GM10248 (cell line): Measurements from ENCODE around the gene ZNF423.

ENCODE experiments used
- CTCF ChIA-PET: fragments of 300-600 bp; sonication (Branson Sonifier 250); formaldehyde crosslinking; extraction: SDS; loops from one replicate; lab custom pipeline; 2021; ENCODE audit warnings: antibody characterized with exemption; lab: Yijun Ruan, JAX
- POLR2A ChIA-PET: fragments of 350-650 bp; sonication (Branson Sonifier 250); formaldehyde crosslinking; extraction: SDS; loops from one replicate; lab custom pipeline; 2020; ENCODE audit warnings: antibody characterized with exemption; lab: Yijun Ruan, JAX
- DNase-seq: peaks from one replicate; pipeline ENCODE4 v3.0.0; 2012; ENCODE audit errors: extremely low spot score
- TF ChIP-seq, protein P1 (sequence below): IDR thresholded peaks from 2 replicates; pipeline ENCODE4 v1.5.1; 2012; ENCODE audit warnings: mild to moderate bottlenecking, low read depth; ENCODE audit errors: extremely low read depth, missing control alignments, control extremely low read depth

The ZNF423 gene

DNA sequence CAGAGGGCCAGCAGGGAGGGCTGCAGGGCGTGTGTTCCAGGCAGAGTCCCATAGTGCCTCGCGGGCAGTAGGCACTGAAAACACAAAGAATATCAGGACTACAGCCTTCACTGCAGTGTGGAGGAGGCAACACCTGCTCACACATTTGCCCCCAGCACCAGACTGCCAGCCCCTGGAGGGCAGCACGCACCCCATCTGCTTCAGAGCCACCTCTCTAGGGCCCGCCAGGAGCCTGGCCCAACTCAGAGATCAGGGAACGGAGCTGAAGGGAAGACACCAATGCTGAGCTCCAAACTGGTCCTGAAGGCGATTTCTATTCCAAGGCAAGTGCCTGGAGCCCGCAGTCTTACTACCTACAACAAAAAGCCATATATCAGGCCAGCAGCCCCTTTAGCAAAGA lies 130.3 kb downstream of the ZNF423 start:
- ChIA-PET CTCF (no interaction called here), POLR2A (no interaction called here)
- DNase-seq = no peak
- TF ChIP-seq, protein P1, sequence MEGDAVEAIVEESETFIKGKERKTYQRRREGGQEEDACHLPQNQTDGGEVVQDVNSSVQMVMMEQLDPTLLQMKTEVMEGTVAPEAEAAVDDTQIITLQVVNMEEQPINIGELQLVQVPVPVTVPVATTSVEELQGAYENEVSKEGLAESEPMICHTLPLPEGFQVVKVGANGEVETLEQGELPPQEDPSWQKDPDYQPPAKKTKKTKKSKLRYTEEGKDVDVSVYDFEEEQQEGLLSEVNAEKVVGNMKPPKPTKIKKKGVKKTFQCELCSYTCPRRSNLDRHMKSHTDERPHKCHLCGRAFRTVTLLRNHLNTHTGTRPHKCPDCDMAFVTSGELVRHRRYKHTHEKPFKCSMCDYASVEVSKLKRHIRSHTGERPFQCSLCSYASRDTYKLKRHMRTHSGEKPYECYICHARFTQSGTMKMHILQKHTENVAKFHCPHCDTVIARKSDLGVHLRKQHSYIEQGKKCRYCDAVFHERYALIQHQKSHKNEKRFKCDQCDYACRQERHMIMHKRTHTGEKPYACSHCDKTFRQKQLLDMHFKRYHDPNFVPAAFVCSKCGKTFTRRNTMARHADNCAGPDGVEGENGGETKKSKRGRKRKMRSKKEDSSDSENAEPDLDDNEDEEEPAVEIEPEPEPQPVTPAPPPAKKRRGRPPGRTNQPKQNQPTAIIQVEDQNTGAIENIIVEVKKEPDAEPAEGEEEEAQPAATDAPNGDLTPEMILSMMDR = no peak

DNA sequence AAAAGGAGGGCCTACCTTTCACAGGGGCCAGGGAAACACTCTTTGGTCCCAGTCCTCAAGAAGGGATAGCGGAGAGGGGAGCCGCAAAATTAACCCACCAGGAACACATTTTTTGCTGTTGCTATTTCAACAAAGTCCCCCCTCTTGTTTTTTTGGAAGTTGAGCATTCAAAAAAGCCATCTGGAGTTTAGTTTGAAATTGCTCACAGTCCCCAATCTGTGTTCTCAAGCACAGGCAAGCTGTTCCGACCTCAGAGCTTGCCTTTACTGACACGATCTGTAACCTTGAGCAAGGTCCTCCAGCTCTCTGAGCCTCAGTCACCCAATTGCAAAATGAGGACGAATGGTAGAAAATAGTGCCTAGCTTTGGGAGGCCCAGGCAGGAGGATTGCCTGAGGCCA lies 131.1 kb downstream of the ZNF423 start:
- no peak for DNase-seq
- CTCF ChIA-PET = no interaction called here
- POLR2A ChIA-PET = no interaction called here
- TF ChIP-seq, protein P1 = no peak

DNA sequence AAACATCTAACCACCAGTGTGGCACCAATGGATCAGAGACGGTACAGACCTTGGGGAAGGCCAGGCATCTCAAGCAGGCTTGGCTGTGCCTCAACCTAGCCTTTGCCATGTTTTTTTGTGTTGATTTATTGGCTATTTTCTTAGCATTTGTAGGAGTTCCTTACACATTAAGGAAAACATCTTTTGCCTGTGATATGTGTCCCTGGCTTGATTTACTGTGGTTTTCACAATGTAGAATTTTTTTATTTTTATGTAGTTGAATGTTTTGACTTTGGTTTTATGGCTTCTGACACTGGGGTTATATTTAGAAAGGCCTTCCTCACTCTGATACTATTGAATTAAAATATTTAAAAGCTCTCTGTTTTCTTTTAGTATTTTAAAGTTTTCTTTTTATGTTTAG lies 132.6 kb downstream of the ZNF423 start:
- TF ChIP-seq, protein P1 = no peak
- DNase-seq = no peak
- ChIA-PET POLR2A (no interaction called here), CTCF (no interaction called here)

DNA sequence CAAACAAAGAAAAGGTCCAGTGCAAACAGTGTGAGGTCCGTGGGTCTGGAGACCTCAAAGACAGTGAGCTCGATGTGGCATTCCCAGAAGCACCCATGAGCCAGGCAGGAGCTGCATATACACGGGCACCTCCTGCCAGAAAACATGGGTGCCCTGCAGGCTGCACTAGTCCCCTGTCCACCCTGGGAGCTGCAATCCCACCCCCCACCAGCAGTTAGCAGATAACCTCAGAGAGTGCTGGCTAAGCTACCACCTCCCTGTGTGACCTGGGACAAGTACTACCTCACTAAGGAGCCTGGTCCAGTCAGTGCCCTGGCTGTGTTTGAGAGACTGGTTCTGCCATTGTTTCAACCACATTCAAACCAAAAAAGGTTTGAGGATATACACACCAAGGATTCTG lies 135.7 kb downstream of the ZNF423 start:
- CTCF ChIA-PET = no interaction called here
- TF ChIP-seq, protein P1 = no peak
- POLR2A ChIA-PET = no interaction called here
- DNase-seq = no peak

DNA sequence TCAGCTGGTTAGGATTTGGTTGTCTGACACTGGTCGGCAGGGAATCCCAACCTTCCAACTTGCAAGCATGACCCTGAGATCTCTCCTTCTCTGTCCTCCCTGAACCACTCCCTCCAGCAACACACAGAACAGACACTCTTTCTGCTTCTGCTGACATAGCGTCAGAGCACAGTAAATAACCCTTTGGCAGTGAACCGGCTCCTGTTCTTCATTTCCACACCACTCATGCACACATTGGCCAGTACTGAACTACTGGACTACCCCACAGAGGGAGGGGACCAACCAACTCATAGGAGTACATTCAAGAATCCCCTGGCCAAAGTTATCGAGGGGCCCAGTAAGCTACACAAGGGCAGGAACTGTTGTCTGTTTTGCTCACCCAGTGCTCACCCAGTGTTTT lies 138.2 kb downstream of the ZNF423 start:
- DNase-seq = no peak
- TF ChIP-seq, protein P1 = no peak
- ChIA-PET CTCF (no interaction called here), POLR2A (no interaction called here)

- CTCF ChIA-PET = no interaction called here
- TF ChIP-seq, protein P1 = no peak
Observed at GRCh38 chr16:49716339-49716934, 139.5 kb downstream of the ZNF423 start.

More at GRCh38 chr16:49716339-49716934, 139.5 kb downstream of the ZNF423 start:
- POLR2A ChIA-PET = no interaction called here
- DNase-seq = no peak
